Heart right ventricle (tissue), 16 donors: ENCODE measurements around the gene MAGEC2. TPM values are rescaled to one million over a fixed set of nuclear protein-coding genes. Genes with fewer than 3 reads are reported as not detected.

ENCODE experiments used
- ATAC-seq, 8 donors: fragments of 200-7000 bp; cut with Tn5 transposase; one replicate each; pipeline ENCODE4 v1.9.1; 2020; ENCODE audit warnings: mild to moderate bottlenecking in 8 of 8, moderate library complexity in 8 of 8, moderate number of reproducible peaks in 1 of 8
- DNase-seq, 2 donors: peaks; one replicate each; pipeline ENCODE4 v3.0.0-alpha.2; 2020
- H3K27ac ChIP-seq, 10 donors: fragments of 200-600 bp; sonication (generic) in 2 of 10; one replicate each; pipeline versions ENCODE4 v1.5.0 to v1.8.0; 2020 to 2022; ENCODE audit warnings: mild to moderate bottlenecking in 3 of 10
- H3K27me3 ChIP-seq, 7 donors: fragments of 200-600 bp; one replicate each; pipeline ENCODE4 v1.8.0; 2021 to 2022; ENCODE audit warnings: mild to moderate bottlenecking in 2 of 7
- H3K36me3 ChIP-seq, 9 donors: fragments of 200-600 bp; sonication (generic) in 1 of 9; one replicate each; pipeline versions ENCODE4 v1.5.0 to v1.8.0; 2020 to 2022; ENCODE audit warnings: mild to moderate bottlenecking in 2 of 9
- H3K4me1 ChIP-seq, 9 donors: fragments of 200-600 bp; sonication (generic) in 1 of 9; one replicate each; pipeline versions ENCODE4 v1.5.0 to v1.8.0; 2020 to 2022; ENCODE audit warnings: mild to moderate bottlenecking in 4 of 9
- H3K4me3 ChIP-seq, 10 donors: fragments of 200-600 bp; sonication (generic) in 2 of 10; one replicate each; pipeline versions ENCODE4 v1.5.0 to v1.8.0; 2020 to 2022; ENCODE audit warnings: mild to moderate bottlenecking in 7 of 10, moderate library complexity in 2 of 10
- H3K9me3 ChIP-seq, 11 donors: fragments of 200-600 bp in 10 of 11; sonication (generic) in 2 of 11; one replicate each; pipeline versions ENCODE4 v1.5.0 to v1.8.0; 2013 to 2022; ENCODE audit warnings: mild to moderate bottlenecking in 2 of 11, control low read depth in 1 of 11, moderate library complexity in 1 of 11
- CTCF ChIP-seq, 9 donors: fragments of 200-600 bp; sonication (generic) in 2 of 9; IDR thresholded peaks; one replicate each; pipeline versions ENCODE4 v1.5.0 to v1.8.0; 2021 to 2022; ENCODE audit warnings: antibody characterized with exemption in 9 of 9, mild to moderate bottlenecking in 5 of 9, moderate library complexity in 1 of 9
- WGBS, 2 donors: extraction: QIAGEN DNeasy Blood & Tissue Kit; methylation state at CpG; one replicate each; pipeline ENCODE4 v1.1.7; 2013; ENCODE audit warnings: inconsistent platforms in 1 of 2; 5-methylcytosine and 5-hydroxymethylcytosine counted together
- intact Hi-C, 10 donors: fragments of 100-400 bp; cut with DNase I; formaldehyde crosslinking; loops; one replicate each; pipeline versions ENCODE4 v1.11.1 to v1.14.2; 2022
- long read RNA-seq, 3 donors: library from polyadenylated mRNA; unstranded; transcript quantifications; one replicate each; pipeline ENCODE4 v2.0.0, GENCODE V29; 2020 to 2021
- polyA plus RNA-seq, 2 donors: library from polyadenylated mRNA; stranded (reverse); fragments of 200-250 nt; gene quantifications; one replicate each; pipeline ENCODE4 v1.2.3, GENCODE V29; 2013
- total RNA-seq, 10 donors: library from RNA; stranded (reverse); fragmentation: NEBNext Ultra II Directional in 3 of 10; extraction: Animal tissue kit (Norgen Biotek cat#: 25700) in 3 of 10; gene quantifications; one replicate each; pipeline versions ENCODE4 v1.2.1 to v1.2.4, GENCODE V29; 2021 to 2023
- donor health status: Arrhythmogenic right ventricular cardiomyopathy.
- donor health status: ischemic (EF 13 %, LVEDD 7.1; RV severe dilation, severe dysfunction).
- donor health status: healthy with polysubstance abuse.
- donor health status: DM: no; HTN: yes; CAD: no.
- donor health status: DM: no; HTN: no; CAD: no.
- donor health status: ischemic (EF 25% LVEDD 6.9; RV normal size, moderate dysfunction).
- donor health status: ischemic (EF 25% LVEDD 5.7; RV mildly dilated, moderate dysfunction).
- donor health status: healthy.
- donor health status: DM: yes; HTN: yes; CAD: no.
- donor health status: Ischemic cardiomyopathy.
- donor health status: ischemic (EF 35%, LVEDD 5.7; RV mildly dilated, moderate dysfunction).
- donor health status: nonischemic (EF 11% LVEDD 7.7; RV severe dilation, severe dysfunction).
- donor health status: DM: yes; HTN: yes; CAD: no.
- donor health status: PGD.
- donor health status: ischemic (EF 29% LVEDD 5.4; RV normal size, mild dysfunction).
- donor health status: nonischemic (EF 23%, LVEDD 6.1; RV moderate dilation, normal function).

MAGEC2 gene, protein sequence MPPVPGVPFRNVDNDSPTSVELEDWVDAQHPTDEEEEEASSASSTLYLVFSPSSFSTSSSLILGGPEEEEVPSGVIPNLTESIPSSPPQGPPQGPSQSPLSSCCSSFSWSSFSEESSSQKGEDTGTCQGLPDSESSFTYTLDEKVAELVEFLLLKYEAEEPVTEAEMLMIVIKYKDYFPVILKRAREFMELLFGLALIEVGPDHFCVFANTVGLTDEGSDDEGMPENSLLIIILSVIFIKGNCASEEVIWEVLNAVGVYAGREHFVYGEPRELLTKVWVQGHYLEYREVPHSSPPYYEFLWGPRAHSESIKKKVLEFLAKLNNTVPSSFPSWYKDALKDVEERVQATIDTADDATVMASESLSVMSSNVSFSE
- total RNA-seq (not detected), polyA plus RNA-seq (not detected)
- long read RNA-seq, donor 1, result 0 reads
- long read RNA-seq, donor 2, result 0 reads
- long read RNA-seq, donor 3, result 0 reads

DNA sequence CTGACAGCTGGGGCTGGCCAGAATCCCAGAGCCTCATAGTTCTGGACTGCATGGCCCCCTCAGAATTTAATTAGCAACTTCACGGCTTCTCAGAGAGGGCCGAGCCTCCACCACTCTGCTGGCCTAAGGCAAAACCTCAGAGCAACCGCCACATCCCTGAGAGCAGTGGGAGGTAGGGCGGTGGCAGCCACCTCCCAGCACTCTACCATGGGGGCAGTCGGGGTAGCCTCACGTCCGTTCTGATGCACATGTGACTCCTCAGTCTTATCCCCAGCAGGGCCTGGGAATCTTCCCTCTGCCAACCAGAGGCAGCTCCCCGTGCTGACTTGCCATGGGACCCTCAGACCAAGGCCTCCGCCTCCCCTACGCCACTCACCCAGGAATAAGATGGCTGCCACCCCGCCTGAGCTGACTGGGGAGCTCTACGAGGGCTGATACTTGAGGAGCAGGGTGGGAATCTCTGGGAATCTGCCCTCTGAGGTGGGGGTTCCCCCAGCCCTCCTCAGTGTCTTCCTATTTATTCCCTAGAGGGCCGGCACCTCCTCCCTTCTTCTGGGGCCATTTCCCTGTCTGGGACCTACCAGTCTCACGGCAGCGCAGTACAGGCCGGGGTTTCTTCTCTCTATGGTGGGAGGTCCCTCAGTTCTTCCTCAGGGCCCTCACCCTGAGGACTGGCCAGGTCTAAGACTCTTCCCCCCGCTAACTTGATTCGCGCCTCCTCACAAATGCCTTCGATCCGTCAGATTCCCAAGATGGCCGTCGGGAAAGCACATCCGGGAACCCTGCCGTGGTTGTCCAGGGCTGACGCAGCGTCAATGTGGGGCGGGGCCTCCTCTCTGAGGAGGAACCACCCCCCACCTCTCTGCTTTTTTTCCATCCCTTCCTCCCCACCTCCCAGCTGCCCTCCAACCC lies at the start of gene MAGEC2:
Gene MAGEC2 (minus strand): TSS at position 769 of the 912 bp plus-strand sequence. CDS start 1,303 bp downstream, outside the sequence.
- no peaks in the 10 kb centered on the region for H3K36me3 ChIP-seq
- H3K9me3 ChIP-seq, result no peaks in the 10 kb centered on the region
- ATAC-seq, result no peak
- DNase-seq, result peak in 1 of 2 donors; percentile 2
- intact Hi-C loops, result no loop called here
- no peaks in the 10 kb centered on the region for H3K4me1 ChIP-seq
- no peak for TF ChIP-seq CTCF (IDR thresholded peaks at IDR 0.05)
- H3K27me3 ChIP-seq, result no peaks in the 10 kb centered on the region
- WGBS, 2 donors, result 90 to 95% methylated on average over 28 of the region's 28 CpGs
- H3K4me3 ChIP-seq, result no peak within 1 kb of the TSS
- no peak within 1 kb of the TSS for H3K27ac ChIP-seq

- ATAC-seq, result no peak
- H3K4me1 ChIP-seq, result no peaks in the 10 kb centered on the region
- 67 to 70% methylated on average over 4 of the region's 4 CpGs for WGBS, 2 donors
- no peak overlapping the region for H3K4me3 ChIP-seq
- no peak for DNase-seq
- H3K27me3 ChIP-seq, result no peaks in the 10 kb centered on the region
- H3K27ac ChIP-seq, result no peak overlapping the region
- TF ChIP-seq CTCF (IDR thresholded peaks at IDR 0.05), result no peak
- H3K36me3 ChIP-seq, result no peaks in the 10 kb centered on the region
- intact Hi-C loops, result no loop called here
- no peaks in the 10 kb centered on the region for H3K9me3 ChIP-seq
Observed at GRCh38 chrX:142251680-142252079, 46.6 kb upstream of the MAGEC2 start.

DNA sequence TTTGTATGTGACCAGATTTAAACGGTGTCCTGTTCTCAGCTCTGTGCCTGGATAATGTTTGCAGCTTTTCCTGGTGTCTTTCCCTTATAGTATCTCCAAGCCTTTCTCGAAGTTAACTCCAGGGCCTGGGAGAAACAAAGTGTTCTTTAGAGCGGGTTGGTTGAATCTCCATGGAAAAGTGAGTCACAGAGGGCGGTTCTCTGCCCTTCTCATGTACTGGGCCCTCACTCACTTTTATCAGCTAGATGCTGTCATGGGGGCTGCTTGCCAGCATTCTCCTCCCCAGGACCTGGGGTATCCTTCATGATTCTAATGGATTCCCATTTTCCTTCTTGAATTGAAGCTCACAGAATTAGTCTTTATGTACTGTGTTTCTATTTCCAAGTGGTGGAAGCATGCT lies 46.1 kb upstream of the MAGEC2 start:
- intact Hi-C loops, result no loop called here
- Histone ChIP-seq H3K36me3 (no peaks in the 10 kb centered on the region), H3K27me3 (no peaks in the 10 kb centered on the region), H3K4me3 (no peak overlapping the region), H3K4me1 (no peaks in the 10 kb centered on the region), H3K9me3 (no peaks in the 10 kb centered on the region), H3K27ac (no peak overlapping the region)
- WGBS, 2 donors, result 59 to 65% methylated on average over 4 of the region's 4 CpGs
- DNase-seq (no peak), ATAC-seq (no peak)
- no peak for TF ChIP-seq CTCF (IDR thresholded peaks at IDR 0.05)

DNA sequence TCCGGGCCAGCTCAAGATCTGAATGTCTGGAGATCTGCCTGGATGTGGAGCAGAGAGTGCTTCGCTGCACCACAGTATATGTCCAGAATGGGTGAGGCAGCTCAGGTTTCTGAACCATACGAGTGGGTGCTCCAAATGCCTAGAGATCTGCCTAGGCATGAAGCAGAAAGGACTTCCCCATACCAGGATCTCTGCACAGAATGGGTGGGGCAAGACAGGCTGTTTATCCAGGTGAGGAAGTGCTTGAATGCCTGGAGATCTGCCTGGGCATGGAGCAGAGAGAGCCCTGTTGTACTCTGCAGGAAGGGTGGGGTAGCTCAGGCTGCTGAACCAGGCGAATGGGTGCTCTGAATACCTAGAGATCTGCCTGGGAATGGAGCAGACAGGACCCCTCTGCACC lies 45.4 kb upstream of the MAGEC2 start:
- Histone ChIP-seq H3K27ac (no peak overlapping the region), H3K36me3 (no peaks in the 10 kb centered on the region), H3K9me3 (no peaks in the 10 kb centered on the region), H3K4me1 (no peaks in the 10 kb centered on the region), H3K4me3 (no peak overlapping the region), H3K27me3 (no peaks in the 10 kb centered on the region)
- no peak for ATAC-seq
- no peak for TF ChIP-seq CTCF (IDR thresholded peaks at IDR 0.05)
- WGBS, 2 donors, result 74 to 77% methylated on average over 4 of the region's 4 CpGs
- intact Hi-C loops, result no loop called here
- no peak for DNase-seq
